Measurements from ENCODE around the gene CYP2W1. TPM values are rescaled to one million over a fixed set of nuclear protein-coding genes. Genes with fewer than 3 reads are reported as not detected.

Gene CYP2W1
- total and polyA plus RNA-seq, 10 of the 15 experiments (the other 5 are each of a cell fraction or from before 2014, with no cell fraction given) = not detected

GRCh38 chr7:983616-984071 lies 663 bp downstream of the CYP2W1 start:
- intact Hi-C loops (cut with micrococcal nuclease; ENCODE audit: unreplicated experiment) = no loop called here
- 76% methylated on average over 17 of the region's 20 CpGs for WGBS (ENCODE audit: insufficient coverage, insufficient replicate concordance, low lambda C conversion rate, missing lambda C conversion rate)
- Histone ChIP-seq H4K20me1 (ENCODE audit: control insufficient read depth, insufficient read depth) (no peaks in the 10 kb centered on the region), H3K36me3 (ENCODE audit: control insufficient read depth in 2 of 2, insufficient read depth in 2 of 2, low read length in 1 of 2) (no peaks in the 10 kb centered on the region), H3K27me3 (replicated peaks in 1 of 2; ENCODE audit: control insufficient read depth in 2 of 2, insufficient read depth in 2 of 2, low read length in 1 of 2) (no peaks in the 10 kb centered on the region; a peak in 2 of 4 replicates), H3K4me1 (ENCODE audit: control insufficient read depth, insufficient read depth, low read length) (no peaks in the 10 kb centered on the region), H3K9me3 (replicated peaks; ENCODE audit: control insufficient read depth, insufficient read depth, low read length) (no peaks in the 10 kb centered on the region; the same call in 2 of the 3 replicates), H3K9ac (ENCODE audit: control insufficient read depth, insufficient read depth, low read length) (no peak overlapping the region), H3K79me2 (ENCODE audit: control insufficient read depth, insufficient read depth, low read length) (no peaks in the 10 kb centered on the region), H3K4me2 (ENCODE audit: control insufficient read depth, insufficient read depth) (no peak overlapping the region), H2AFZ (ENCODE audit: control insufficient read depth, low read depth, low read length) (no peak overlapping the region), H3K27ac (ENCODE audit: control insufficient read depth, insufficient read depth) (no peak overlapping the region), H3K4me3 (no peak overlapping the region)
- ChIA-PET SMC1A (ENCODE audit: uncharacterized antibody, unreplicated experiment) (no interaction called here), POLR2A (no interaction called here), RAD21 (ENCODE audit: unreplicated experiment) (no interaction called here), CTCF (interaction anchor here (0.6 kb wide), 1 partner anchor 103 kb away, joined by 4 read pairs; no protein-coding TSS in a partner anchor)
- in situ Hi-C loops (cut with MboI) = no loop called here
- TF ChIP-seq ZNF217 (IDR thresholded peaks at IDR 0.05) = no peak
- TF ChIP-seq RAD21 (IDR thresholded peaks at IDR 0.05; ENCODE audit: insufficient read depth, low read depth, low read length) = no peak
- TF ChIP-seq ATF3 (IDR thresholded peaks at IDR 0.05; ENCODE audit: borderline replicate concordance, extremely low read depth, low read depth, low read length) = no peak
- TF ChIP-seq YY1 (IDR thresholded peaks at IDR 0.05; ENCODE audit: low read depth, low read length) = no peak
- TF ChIP-seq E2F4 (IDR thresholded peaks at IDR 0.05; ENCODE audit: low read depth, low read length) = no peak
- no peak for TF ChIP-seq FOS (IDR thresholded peaks at IDR 0.05; ENCODE audit: borderline replicate concordance, extremely low read depth, insufficient read length)
- TF ChIP-seq DPF2 (IDR thresholded peaks at IDR 0.05) = no peak
- no peak for TF ChIP-seq CREB1 (IDR thresholded peaks at IDR 0.05; ENCODE audit: low read depth)
- TF ChIP-seq RB1 (IDR thresholded peaks at IDR 0.05; ENCODE audit: borderline replicate concordance) = no peak
- no peak for TF ChIP-seq ASH2L (IDR thresholded peaks at IDR 0.05; ENCODE audit: borderline replicate concordance, low read depth)
- no peak for TF ChIP-seq ZBTB40 (IDR thresholded peaks at IDR 0.05; ENCODE audit: borderline replicate concordance)
- no peak for TF ChIP-seq ELK1 (IDR thresholded peaks at IDR 0.05; ENCODE audit: low read depth, low read length)
- no peak for TF ChIP-seq PRDM15 (CRISPR knock-in tag; IDR thresholded peaks at IDR 0.05)
- no peak for ATAC-seq
- no TSS peak for BruUV-seq (replicated peaks)
- FAIRE-seq = no peak
- DNase-seq (ENCODE audit: low read depth, low spot score) = no peak
